ENCODE results near the gene CEP85.

- TF ChIP-seq CTCF (conservative IDR thresholded peaks at IDR 0.05 in 1 of 2, IDR thresholded peaks at IDR 0.05 in 1 of 2; ENCODE audit: extremely low read depth in 1 of 2, insufficient read depth in 1 of 2, low read depth in 1 of 2, low read length in 2 of 2) (no peak), EZH2 (IDR thresholded peaks at IDR 0.05; ENCODE audit: borderline replicate concordance, low read length) (no peak)
These were observed 86.9 kb downstream of the CEP85 start for GRCh38 chr1:26320896-26321295.

All from mammary epithelial cell (primary cell).